Endothelial cell of umbilical vein (primary cell): Measurements from ENCODE around the gene CHRNA1. TPM values are rescaled to one million over a fixed set of nuclear protein-coding genes. Genes with fewer than 3 reads are reported as not detected.

Experiments used
- BruUV-seq: library from RNA; stranded (reverse); fragments of 400-500 nt; replicated peaks from 2 replicates; lab custom pipeline; 2021; lab: Mats Ljungman, UMichigan
- CTCF ChIA-PET: fragments of 300-600, 350-600 bp; sonication (Branson Sonifier 250); formaldehyde crosslinking; loops from one replicate; lab custom pipeline; 2021; ENCODE audit warnings: antibody characterized with exemption, inconsistent platforms; lab: Charles Lee
- POLR2A ChIA-PET: fragments of 300-600, 350-600 bp; sonication (Branson Sonifier 250); formaldehyde crosslinking; loops from one replicate; lab custom pipeline; 2021; ENCODE audit warnings: antibody characterized with exemption, inconsistent platforms; lab: Charles Lee
- DNase-seq: peaks from one replicate; pipeline ENCODE4 v3.0.0-alpha.2; 2011; ENCODE audit warnings: low read depth, low spot score
- FAIRE-seq: peaks from 2 replicates; lab custom pipeline; 2011; peaks lifted over from hg19 to GRCh38; lab: Jason Lieb, UNC
- H2AFZ ChIP-seq: 2 replicates; pipeline ENCODE4 v1.6.0; 2012; ENCODE audit warnings: low read depth, low read length, control low read depth, inconsistent platforms
- H3K27ac ChIP-seq: 2 replicates; pipeline ENCODE4 v1.5.1; 2011; ENCODE audit warnings: low read depth, mild to moderate bottlenecking, control low read depth, low read length, moderate library complexity; ENCODE audit not compliant: insufficient read depth
- H3K27me3 ChIP-seq, 2 experiments: 2 replicates each; pipeline versions ENCODE4 v1.6.0 to v1.6.1; 2011; ENCODE audit warnings: low read length in 2 of 2, mixed read lengths in 1 of 2; ENCODE audit not compliant: control insufficient read depth in 2 of 2, insufficient read depth in 2 of 2
- H3K36me3 ChIP-seq, 2 experiments: 2 replicates in 1 of 2; 3 replicates in 1 of 2; pipeline ENCODE4 v1.5.1; 2011; ENCODE audit warnings: low read length in 2 of 2, mild to moderate bottlenecking in 1 of 2, moderate library complexity in 1 of 2; ENCODE audit not compliant: control insufficient read depth in 2 of 2, insufficient read depth in 2 of 2; ENCODE audit errors: extremely low read depth in 1 of 2
- H3K4me1 ChIP-seq: 3 replicates; pipeline ENCODE4 v1.5.1; 2011; ENCODE audit warnings: mild to moderate bottlenecking, low read length; ENCODE audit not compliant: control insufficient read depth, insufficient read depth; ENCODE audit errors: extremely low read depth
- H3K4me2 ChIP-seq: 2 replicates; pipeline ENCODE4 v1.6.1; 2011; ENCODE audit warnings: low read length, control low read depth, mixed read lengths; ENCODE audit not compliant: insufficient read depth
- H3K4me3 ChIP-seq, 3 experiments: fragments of 200-600 bp in 1 of 3; sonication (generic), shearing (Covaris generic) in 1 of 3; replicated peaks in 1 of 3; 2 replicates each; pipeline ENCODE4 v1.5.1; 2011 to 2016; ENCODE audit warnings: control low read depth in 3 of 3, low read length in 3 of 3, mild to moderate bottlenecking in 2 of 3, inconsistent platforms in 1 of 3, low read depth in 1 of 3, moderate library complexity in 1 of 3; ENCODE audit not compliant: insufficient read depth in 1 of 3
- H3K79me2 ChIP-seq: 2 replicates; pipeline ENCODE4 v1.6.0; 2012; ENCODE audit warnings: low read length, inconsistent platforms; ENCODE audit not compliant: control insufficient read depth, insufficient read depth
- H3K9ac ChIP-seq: replicated peaks from 2 replicates; pipeline ENCODE3; 2011; ENCODE audit warnings: low read length, control low read depth; ENCODE audit not compliant: insufficient read depth; ENCODE audit errors: extremely low read depth
- H3K9me1 ChIP-seq: replicated peaks from 3 replicates; pipeline ENCODE4 v1.6.0; 2011; ENCODE audit warnings: mild to moderate bottlenecking, low read length; ENCODE audit not compliant: control insufficient read depth, insufficient read depth; ENCODE audit errors: extremely low read depth
- H3K9me3 ChIP-seq: replicated peaks from 2 replicates; pipeline ENCODE4 v1.5.1; 2012; ENCODE audit warnings: low read length, inconsistent platforms; ENCODE audit not compliant: control insufficient read depth, insufficient read depth
- H4K20me1 ChIP-seq: replicated peaks from 2 replicates; pipeline ENCODE3; 2011; ENCODE audit warnings: mild to moderate bottlenecking, low read length; ENCODE audit not compliant: control insufficient read depth, insufficient read depth; ENCODE audit errors: extremely low read depth
- CTCF ChIP-seq, 2 donors: IDR thresholded peaks; 1 replicate in 1 of 2; 2 replicates in 1 of 2; pipeline ENCODE4 v1.5.1; 2011; ENCODE audit warnings: low read length in 2 of 2, mild to moderate bottlenecking in 2 of 2, moderate library complexity in 2 of 2, control low read depth in 1 of 2, inconsistent platforms in 1 of 2, low read depth in 1 of 2; ENCODE audit not compliant: insufficient read depth in 1 of 2; ENCODE audit errors: extremely low read depth in 1 of 2
- EZH2 ChIP-seq: IDR thresholded peaks from 2 replicates; pipeline ENCODE4 v1.6.1; 2012; ENCODE audit warnings: borderline replicate concordance, low read depth, mild to moderate bottlenecking, moderate library complexity, low read length, inconsistent platforms; ENCODE audit not compliant: severe bottlenecking
- FOS ChIP-seq: IDR thresholded peaks from 2 replicates; pipeline ENCODE4 v1.6.1; 2011; ENCODE audit warnings: mild to moderate bottlenecking, low read length, moderate library complexity, borderline replicate concordance; ENCODE audit not compliant: insufficient read depth
- GATA2 ChIP-seq: IDR thresholded peaks from 2 replicates; pipeline ENCODE4 v1.7.0; 2011; ENCODE audit warnings: low read depth, mild to moderate bottlenecking, moderate library complexity, mixed read lengths, low read length; ENCODE audit not compliant: insufficient read length, insufficient read depth
- JUN ChIP-seq: IDR thresholded peaks from 2 replicates; pipeline ENCODE4 v1.6.1; 2011; ENCODE audit warnings: borderline replicate concordance, low read depth; ENCODE audit not compliant: insufficient read length, insufficient read depth
- MAX ChIP-seq: IDR thresholded peaks from 2 replicates; pipeline ENCODE4 v1.6.1; 2011; ENCODE audit not compliant: insufficient read depth, insufficient read length
- MYC ChIP-seq: IDR thresholded peaks from one replicate; pipeline ENCODE4 v1.6.1; 2011; ENCODE audit warnings: mild to moderate bottlenecking, low read depth, low read length
- POLR2A ChIP-seq: IDR thresholded peaks from 2 replicates; pipeline ENCODE4 v1.6.1; 2012; ENCODE audit warnings: low read depth, mild to moderate bottlenecking, control low read depth, low read length
- POLR2AphosphoS5 ChIP-seq: IDR thresholded peaks from 2 replicates; pipeline ENCODE4 v1.6.1; 2012; ENCODE audit warnings: low read depth, mild to moderate bottlenecking, control low read depth, low read length, moderate library complexity; ENCODE audit not compliant: insufficient read depth
- dilution Hi-C: fragments of 300-500 bp; cut with MboI; formaldehyde crosslinking; loops from one replicate; pipeline ENCODE4 v1.15.0; 2019; ENCODE audit warnings: low sequenced_read_pairs; ENCODE audit not compliant: extremely low pct_ligation_motif_present
- intact Hi-C: fragments of 100-400 bp; cut with micrococcal nuclease; formaldehyde crosslinking; loops from one replicate; pipeline ENCODE4 v1.10.0; 2022
- polyA plus RNA-seq, 4 experiments: library from polyadenylated mRNA; depleted of rRNA in 3 of 4; stranded (reverse) in 3 of 4; unstranded in 1 of 4; fragments of >200 nt; gene quantifications; 2 replicates each; pipeline versions ENCODE4 v1.2.1 to v1.2.3, GENCODE V29; 2011 to 2012; ENCODE audit warnings: missing spikeins in 1 of 4
- total RNA-seq: library from RNA; stranded (reverse); gene quantifications from 2 replicates; pipeline ENCODE4 v1.2.3, GENCODE V29; 2021

Gene CHRNA1
- total and polyA plus RNA-seq, 2 donors (not counting 3 experiments of a cell fraction or from before 2014, with no cell fraction given): 11.3 to 18.2 TPM

GRCh38 chr2:174784316-174784715 lies 20.0 kb upstream of the CHRNA1 start:
- H3K4me1 ChIP-seq: peaks cover 13% of the 10 kb centered on the region
- H3K9ac ChIP-seq: no peak overlapping the region
- no TSS peak for BruUV-seq
- TF ChIP-seq JUN (no peak), CTCF (IDR thresholded peaks at IDR 0.05; ENCODE audit: extremely low read depth in 1 of 2, insufficient read depth in 1 of 2, low read depth in 1 of 2, low read length in 2 of 2) (no peak), POLR2AphosphoS5 (no peak), MYC (no peak), FOS (no peak), POLR2A (no peak), EZH2 (no peak), GATA2 (no peak), MAX (no peak)
- H3K79me2 ChIP-seq: no peaks in the 10 kb centered on the region
- H3K4me3 ChIP-seq: no peak overlapping the region
- no peak overlapping the region for H3K27ac ChIP-seq
- no peak overlapping the region for H2AFZ ChIP-seq
- H3K9me3 ChIP-seq: no peaks in the 10 kb centered on the region
- dilution Hi-C loops: no loop called here
- no peak overlapping the region for H3K4me2 ChIP-seq
- no peaks in the 10 kb centered on the region for H3K36me3 ChIP-seq
- no peaks in the 10 kb centered on the region for H3K9me1 ChIP-seq
- no peaks in the 10 kb centered on the region for H3K27me3 ChIP-seq
- DNase-seq: no peak
- intact Hi-C loops: no loop called here
- no peak for FAIRE-seq
- ChIA-PET CTCF (interaction anchor here (1.6 to 3.2 kb wide), 2 partner anchors 9 to 13 kb away, joined by 7 to 8 read pairs; no protein-coding TSS in a partner anchor), POLR2A (no interaction called here)
- no peaks in the 10 kb centered on the region for H4K20me1 ChIP-seq
